ENCODE data around the gene ARHGAP24.

DNA sequence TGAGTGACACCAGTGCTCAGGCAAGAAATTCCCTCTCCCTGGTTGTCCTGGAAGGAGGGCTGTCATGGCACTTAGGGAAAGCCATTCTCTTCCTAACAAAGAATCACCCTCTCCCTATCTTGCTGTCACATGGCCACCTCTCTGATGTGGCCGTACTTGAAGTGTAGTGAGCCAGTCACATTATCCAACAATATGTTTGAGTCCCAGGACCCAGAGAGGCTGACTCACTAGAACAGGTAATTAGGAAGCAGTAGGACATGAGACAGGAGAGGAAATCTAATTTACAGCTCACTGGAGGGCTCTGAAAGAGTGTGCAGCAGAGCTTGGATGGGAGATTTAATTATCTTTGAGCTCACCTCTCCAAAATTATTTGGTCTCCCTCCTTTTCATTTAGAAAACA lies 299.1 kb downstream of the ARHGAP24 start:
- TF ChIP-seq, protein P1, sequence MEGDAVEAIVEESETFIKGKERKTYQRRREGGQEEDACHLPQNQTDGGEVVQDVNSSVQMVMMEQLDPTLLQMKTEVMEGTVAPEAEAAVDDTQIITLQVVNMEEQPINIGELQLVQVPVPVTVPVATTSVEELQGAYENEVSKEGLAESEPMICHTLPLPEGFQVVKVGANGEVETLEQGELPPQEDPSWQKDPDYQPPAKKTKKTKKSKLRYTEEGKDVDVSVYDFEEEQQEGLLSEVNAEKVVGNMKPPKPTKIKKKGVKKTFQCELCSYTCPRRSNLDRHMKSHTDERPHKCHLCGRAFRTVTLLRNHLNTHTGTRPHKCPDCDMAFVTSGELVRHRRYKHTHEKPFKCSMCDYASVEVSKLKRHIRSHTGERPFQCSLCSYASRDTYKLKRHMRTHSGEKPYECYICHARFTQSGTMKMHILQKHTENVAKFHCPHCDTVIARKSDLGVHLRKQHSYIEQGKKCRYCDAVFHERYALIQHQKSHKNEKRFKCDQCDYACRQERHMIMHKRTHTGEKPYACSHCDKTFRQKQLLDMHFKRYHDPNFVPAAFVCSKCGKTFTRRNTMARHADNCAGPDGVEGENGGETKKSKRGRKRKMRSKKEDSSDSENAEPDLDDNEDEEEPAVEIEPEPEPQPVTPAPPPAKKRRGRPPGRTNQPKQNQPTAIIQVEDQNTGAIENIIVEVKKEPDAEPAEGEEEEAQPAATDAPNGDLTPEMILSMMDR (IDR thresholded peaks at IDR 0.05): no peak
- TF ChIP-seq ZFX (IDR thresholded peaks at IDR 0.05; ENCODE audit: borderline replicate concordance): no peak

Data from 22Rv1 (cell line).